ENCODE data around the gene ARPC5. TPM values are rescaled to one million over a fixed set of nuclear protein-coding genes. Genes with fewer than 3 reads are reported as not detected.

Gene ARPC5
- total RNA-seq, 4 donors from 2014 or later = 80.6 to 111 (median 91.1) TPM

DNA sequence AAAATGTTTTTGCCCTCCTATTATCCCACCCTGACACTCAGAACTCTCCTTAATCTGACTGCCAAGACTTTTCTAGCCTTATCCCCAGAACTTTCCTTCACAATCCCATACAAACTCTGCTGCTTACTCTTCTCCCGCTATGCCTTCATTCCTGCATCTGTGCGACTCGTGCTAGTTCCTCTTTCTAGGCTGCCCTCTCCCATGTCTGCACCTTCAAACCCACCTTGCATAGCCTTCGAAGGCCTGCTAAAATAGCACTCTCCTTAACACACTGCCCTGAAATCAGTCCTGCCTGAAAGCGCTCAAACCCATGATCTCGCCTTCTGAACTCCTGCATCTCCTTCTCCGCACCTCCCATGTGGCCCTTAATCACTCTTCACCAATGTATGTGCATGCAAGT lies 42.9 kb downstream of the ARPC5 start:
- 87% methylated on average over 7 of the region's 7 CpGs for WGBS
- Histone ChIP-seq H3K9me3 (no peaks in the 10 kb centered on the region), H3K27ac (replicated peaks in 1 of 4) (no peak overlapping the region), H3K27me3 (no peaks in the 10 kb centered on the region), H3K4me3 (no peak overlapping the region), H3K36me3 (no peaks in the 10 kb centered on the region), H3K4me1 (peaks cover 0 to under 1% (median 0%) of the 10 kb centered on the region in 4 donors)
- intact Hi-C loops (cut with DNase I) = no loop called here
- TF ChIP-seq POLR2AphosphoS5 (IDR thresholded peaks at IDR 0.05) (no peak), EP300 (IDR thresholded peaks at IDR 0.05) (no peak), POLR2A (IDR thresholded peaks at IDR 0.05; ENCODE audit: low read depth) (no peak)
- TF ChIP-seq, protein P1, sequence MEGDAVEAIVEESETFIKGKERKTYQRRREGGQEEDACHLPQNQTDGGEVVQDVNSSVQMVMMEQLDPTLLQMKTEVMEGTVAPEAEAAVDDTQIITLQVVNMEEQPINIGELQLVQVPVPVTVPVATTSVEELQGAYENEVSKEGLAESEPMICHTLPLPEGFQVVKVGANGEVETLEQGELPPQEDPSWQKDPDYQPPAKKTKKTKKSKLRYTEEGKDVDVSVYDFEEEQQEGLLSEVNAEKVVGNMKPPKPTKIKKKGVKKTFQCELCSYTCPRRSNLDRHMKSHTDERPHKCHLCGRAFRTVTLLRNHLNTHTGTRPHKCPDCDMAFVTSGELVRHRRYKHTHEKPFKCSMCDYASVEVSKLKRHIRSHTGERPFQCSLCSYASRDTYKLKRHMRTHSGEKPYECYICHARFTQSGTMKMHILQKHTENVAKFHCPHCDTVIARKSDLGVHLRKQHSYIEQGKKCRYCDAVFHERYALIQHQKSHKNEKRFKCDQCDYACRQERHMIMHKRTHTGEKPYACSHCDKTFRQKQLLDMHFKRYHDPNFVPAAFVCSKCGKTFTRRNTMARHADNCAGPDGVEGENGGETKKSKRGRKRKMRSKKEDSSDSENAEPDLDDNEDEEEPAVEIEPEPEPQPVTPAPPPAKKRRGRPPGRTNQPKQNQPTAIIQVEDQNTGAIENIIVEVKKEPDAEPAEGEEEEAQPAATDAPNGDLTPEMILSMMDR (IDR thresholded peaks at IDR 0.05) = no peak
- DNase-seq (ENCODE audit: extremely low spot score) = no peak

DNA sequence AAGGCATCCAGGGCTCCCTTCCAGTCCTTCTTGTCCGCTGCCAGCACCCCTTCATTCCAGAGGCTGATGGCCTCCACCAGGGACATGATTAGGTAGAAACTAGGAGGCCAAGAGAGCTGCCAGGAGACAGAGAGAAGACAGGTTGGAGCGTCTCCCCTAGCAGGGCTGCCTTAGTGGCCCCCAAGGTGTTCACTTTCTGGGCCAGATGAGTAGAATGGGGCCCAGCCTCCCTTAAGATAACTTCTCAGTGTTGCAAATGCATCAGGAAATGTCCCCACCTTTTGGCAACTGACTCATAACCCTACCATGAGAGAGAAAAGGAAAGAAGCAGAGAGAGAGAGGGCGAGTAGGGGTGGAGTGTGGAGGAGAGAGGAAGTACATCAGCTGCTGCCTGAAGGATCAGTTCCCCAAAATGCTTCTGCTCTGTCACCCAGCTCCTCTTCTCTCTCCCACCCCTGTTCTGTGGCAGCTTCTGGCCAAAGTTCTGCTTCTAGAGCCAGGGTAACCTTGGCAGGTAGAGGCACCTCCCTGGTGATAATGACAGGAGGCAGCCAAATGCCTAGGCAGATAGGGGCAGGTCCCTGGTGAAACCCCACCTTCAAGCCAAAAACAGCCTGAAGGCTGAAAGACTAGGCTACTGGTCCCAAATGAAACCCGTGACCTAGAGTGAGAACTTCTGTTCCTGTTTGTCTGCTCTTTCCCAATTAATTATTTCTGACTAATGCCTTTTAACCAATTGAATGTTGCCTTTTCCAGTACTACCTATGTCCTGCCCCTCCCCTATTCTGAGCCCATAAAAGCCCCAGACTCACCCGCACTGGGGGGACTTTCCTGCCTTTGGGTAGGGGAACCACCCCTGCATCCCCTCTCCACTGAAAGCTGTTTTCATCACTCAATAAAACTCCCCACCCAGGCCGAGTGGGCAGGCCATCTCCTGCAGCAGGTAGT lies 45.1 kb downstream of the ARPC5 start, which contains the start of gene NCF2:
Gene NCF2 (minus strand): TSS at position 216 of the 948 bp plus-strand sequence. CDS start 130 bp downstream, at position 86.
- no peak for DNase-seq (ENCODE audit: extremely low spot score)
- H3K27me3 ChIP-seq = no peaks in the 10 kb centered on the region

DNA sequence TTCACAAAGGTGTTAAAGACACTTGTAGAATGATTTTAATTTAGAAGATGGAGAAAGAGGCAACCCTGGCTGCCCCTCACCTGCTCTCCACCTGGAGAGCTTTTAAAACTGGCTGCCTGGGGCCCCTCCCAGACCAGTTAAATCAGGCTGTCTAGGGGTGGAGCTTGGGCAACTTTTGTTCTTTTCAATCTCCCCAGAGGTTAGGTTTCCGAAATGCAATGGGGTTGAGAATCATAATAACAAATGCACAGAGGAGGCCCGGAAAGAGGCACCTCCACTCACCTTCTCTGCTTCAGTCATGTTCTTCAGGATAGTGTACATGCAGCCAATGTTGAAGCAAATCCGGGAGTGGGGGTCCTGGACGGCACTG lies 45.7 kb downstream of the ARPC5 start:
- Histone ChIP-seq H3K4me3 (peak overlapping the region; percentile 4 to 37 (median 12)), H3K27ac (replicated peaks in 1 of 4) (peak overlapping the region; percentile 19 to 60 (median 32)), H3K36me3 (no peaks in the 10 kb centered on the region), H3K4me1 (no peaks in the 10 kb centered on the region), H3K27me3 (no peaks in the 10 kb centered on the region), H3K9me3 (no peaks in the 10 kb centered on the region)
- intact Hi-C loops (cut with DNase I) = no loop called here
- TF ChIP-seq EP300 (IDR thresholded peaks at IDR 0.05) (no peak), POLR2AphosphoS5 (IDR thresholded peaks at IDR 0.05) (no peak), POLR2A (IDR thresholded peaks at IDR 0.05; ENCODE audit: low read depth) (no peak)
- TF ChIP-seq, protein P1 (IDR thresholded peaks at IDR 0.05) = no peak
- no peak for DNase-seq (ENCODE audit: extremely low spot score)
- 98% methylated on average over 4 of the region's 4 CpGs for WGBS

More for the DNA sequence above, 45.1 kb downstream of the ARPC5 start, which contains the start of gene NCF2:
- Histone ChIP-seq H3K9me3 (no peaks in the 10 kb centered on the region), H3K4me1 (no peaks in the 10 kb centered on the region), H3K36me3 (no peaks in the 10 kb centered on the region), H3K4me3 (peak within 1 kb of the TSS; percentile 4 to 37 (median 12)), H3K27ac (replicated peaks in 1 of 4) (peak within 1 kb of the TSS; percentile 19 to 60 (median 51))
- 86% methylated on average over 6 of the region's 6 CpGs for WGBS
- intact Hi-C loops (cut with DNase I) = no loop called here
- TF ChIP-seq POLR2A (IDR thresholded peaks at IDR 0.05; ENCODE audit: low read depth) (peak; percentile 7), POLR2AphosphoS5 (IDR thresholded peaks at IDR 0.05) (peak in 1 of 2 donors; percentile 25), EP300 (IDR thresholded peaks at IDR 0.05) (no peak)

- no peaks in the 10 kb centered on the region for H3K4me1 ChIP-seq
- H3K4me3 ChIP-seq = peak overlapping the region in 3 of 4 donors; percentile 4 to 37 (median 7)
- TF ChIP-seq, protein P1 (IDR thresholded peaks at IDR 0.05) = no peak
- no peak for TF ChIP-seq POLR2AphosphoS5 (IDR thresholded peaks at IDR 0.05)
- no peak for TF ChIP-seq EP300 (IDR thresholded peaks at IDR 0.05)
- no peak for TF ChIP-seq POLR2A (IDR thresholded peaks at IDR 0.05; ENCODE audit: low read depth)
- H3K36me3 ChIP-seq = no peaks in the 10 kb centered on the region
- no peaks in the 10 kb centered on the region for H3K9me3 ChIP-seq
- DNase-seq (ENCODE audit: extremely low spot score) = no peak
- H3K27ac ChIP-seq (replicated peaks in 1 of 4) = peak overlapping the region in 3 of 4 donors; percentile 19 to 60 (median 23)
- WGBS = 92% methylated on average over 5 of the region's 5 CpGs
- no peaks in the 10 kb centered on the region for H3K27me3 ChIP-seq
- intact Hi-C loops (cut with DNase I) = no loop called here
These were observed 46.2 kb downstream of the ARPC5 start for GRCh38 chr1:183589384-183589783.

DNA sequence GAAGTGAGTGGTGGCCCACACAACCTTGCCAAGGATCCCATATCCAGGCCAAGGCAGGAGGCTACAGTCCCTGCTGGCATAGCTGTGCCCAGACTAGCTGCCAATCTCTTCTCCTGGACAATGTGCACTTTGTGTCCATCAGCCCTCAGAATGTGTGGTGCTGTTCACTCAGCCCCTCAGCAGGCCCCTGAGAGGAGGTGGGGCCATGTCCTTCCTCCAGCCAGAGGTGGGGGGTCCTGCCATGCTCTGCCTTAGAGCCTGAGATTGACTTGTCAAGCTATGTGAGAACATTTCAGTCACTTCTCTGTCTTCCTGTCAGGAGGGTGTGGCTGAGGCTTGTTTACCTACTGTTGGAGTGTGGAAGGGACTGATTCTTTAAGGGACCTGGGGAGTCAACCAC lies 46.8 kb downstream of the ARPC5 start:
- no peak for DNase-seq (ENCODE audit: extremely low spot score)
- no peak for TF ChIP-seq POLR2AphosphoS5 (IDR thresholded peaks at IDR 0.05)
- no peak for TF ChIP-seq POLR2A (IDR thresholded peaks at IDR 0.05; ENCODE audit: low read depth)
- no peak for TF ChIP-seq EP300 (IDR thresholded peaks at IDR 0.05)
- TF ChIP-seq, protein P1 (IDR thresholded peaks at IDR 0.05) = no peak
- H3K9me3 ChIP-seq = no peaks in the 10 kb centered on the region
- H3K4me3 ChIP-seq = peak overlapping the region; percentile 6 to 37 (median 14)
- no peaks in the 10 kb centered on the region for H3K36me3 ChIP-seq
- H3K4me1 ChIP-seq = no peaks in the 10 kb centered on the region
- H3K27me3 ChIP-seq = no peaks in the 10 kb centered on the region
- no peak overlapping the region for H3K27ac ChIP-seq (replicated peaks in 1 of 4)
- intact Hi-C loops (cut with DNase I) = no loop called here
